Lower lobe of right lung (tissue), 2 donors: ENCODE results near the gene FES. TPM values are rescaled to one million over a fixed set of nuclear protein-coding genes. Genes with fewer than 3 reads are reported as not detected.

ENCODE experiments used
- ATAC-seq, 2 donors: fragments of 200-7000 bp; cut with Tn5 transposase; one replicate each; pipeline ENCODE4 v1.9.1; 2020 to 2022; ENCODE audit warnings: mild to moderate bottlenecking in 2 of 2, moderate library complexity in 2 of 2
- DNase-seq: peaks from one replicate; pipeline ENCODE4 v3.0.0-alpha.2; 2020
- H3K27ac ChIP-seq: fragments of 200-600 bp; one replicate; pipeline ENCODE4 v1.8.0; 2022
- H3K27me3 ChIP-seq: fragments of 200-600 bp; one replicate; pipeline ENCODE4 v1.8.0; 2022; ENCODE audit warnings: low read depth
- H3K36me3 ChIP-seq: fragments of 200-600 bp; one replicate; pipeline ENCODE4 v1.8.0; 2022; ENCODE audit warnings: mild to moderate bottlenecking
- H3K4me1 ChIP-seq: fragments of 200-600 bp; one replicate; pipeline ENCODE4 v1.8.0; 2022
- H3K4me3 ChIP-seq: fragments of 200-600 bp; one replicate; pipeline ENCODE4 v1.8.0; 2022; ENCODE audit warnings: mild to moderate bottlenecking
- H3K9me3 ChIP-seq: fragments of 200-600 bp; one replicate; pipeline ENCODE4 v1.8.0; 2022
- CTCF ChIP-seq: fragments of 200-600 bp; IDR thresholded peaks from one replicate; pipeline ENCODE4 v1.8.0; 2022; ENCODE audit warnings: antibody characterized with exemption, mild to moderate bottlenecking
- intact Hi-C: fragments of 100-400 bp; cut with DNase I; formaldehyde crosslinking; loops from one replicate; pipeline ENCODE4 v1.11.0; 2022
- total RNA-seq: library from RNA; stranded (reverse); fragmentation: NEBNext Ultra II Directional; extraction: Animal tissue kit (Norgen Biotek cat#: 25700); gene quantifications from one replicate; pipeline ENCODE4 v1.2.1, GENCODE V29; 2021
- donor health status: DM: no; HTN: yes; CAD: no; lungs with severe emphysema.

Gene FES
- total RNA-seq, 1 donor from 2014 or later = 51.0 TPM

- no peaks in the 10 kb centered on the region for H3K36me3 ChIP-seq
- H3K27me3 ChIP-seq = no peaks in the 10 kb centered on the region
- ATAC-seq = peak; percentile 76 to 78
- peak overlapping the region; percentile 64 for H3K27ac ChIP-seq
- no peaks in the 10 kb centered on the region for H3K9me3 ChIP-seq
- peaks cover 39% of the 10 kb centered on the region for H3K4me1 ChIP-seq
- TF ChIP-seq CTCF = no peak
- no peak overlapping the region for H3K4me3 ChIP-seq
- DNase-seq = peak; percentile 59
- intact Hi-C loops = no loop called here
Observed at GRCh38 chr15:90862964-90863778, 21.1 kb upstream of the FES start.

GRCh38 chr15:90863987-90864386, 20.3 kb upstream of the FES start:
- peaks cover 47% of the 10 kb centered on the region for H3K4me1 ChIP-seq
- H3K4me3 ChIP-seq = no peak overlapping the region
- no peaks in the 10 kb centered on the region for H3K27me3 ChIP-seq
- intact Hi-C loops = no loop called here
- H3K27ac ChIP-seq = peak overlapping the region; percentile 64
- no peak for ATAC-seq
- no peaks in the 10 kb centered on the region for H3K36me3 ChIP-seq
- TF ChIP-seq CTCF = no peak
- DNase-seq = no peak
- no peaks in the 10 kb centered on the region for H3K9me3 ChIP-seq

- H3K4me3 ChIP-seq = no peak overlapping the region
- no peak for DNase-seq
- TF ChIP-seq CTCF = no peak
- no peak overlapping the region for H3K27ac ChIP-seq
- intact Hi-C loops = no loop called here
- H3K27me3 ChIP-seq = no peaks in the 10 kb centered on the region
- ATAC-seq = no peak
- no peaks in the 10 kb centered on the region for H3K36me3 ChIP-seq
- H3K9me3 ChIP-seq = no peaks in the 10 kb centered on the region
- peaks cover 48% of the 10 kb centered on the region for H3K4me1 ChIP-seq
Observed at GRCh38 chr15:90864507-90864906, 19.8 kb upstream of the FES start.

GRCh38 chr15:90865702-90866101, 18.6 kb upstream of the FES start:
- Histone ChIP-seq H3K27me3 (no peaks in the 10 kb centered on the region), H3K27ac (no peak overlapping the region), H3K4me1 (peaks cover 52% of the 10 kb centered on the region), H3K4me3 (no peak overlapping the region), H3K36me3 (no peaks in the 10 kb centered on the region), H3K9me3 (no peaks in the 10 kb centered on the region)
- ATAC-seq (no peak), DNase-seq (no peak)
- intact Hi-C loops = no loop called here
- no peak for TF ChIP-seq CTCF

- H3K36me3 ChIP-seq = no peaks in the 10 kb centered on the region
- intact Hi-C loops = no loop called here
- TF ChIP-seq CTCF = no peak
- peak; percentile 21 to 23 for ATAC-seq
- no peak overlapping the region for H3K4me3 ChIP-seq
- no peak overlapping the region for H3K27ac ChIP-seq
- peaks cover 55% of the 10 kb centered on the region for H3K4me1 ChIP-seq
- H3K9me3 ChIP-seq = no peaks in the 10 kb centered on the region
- DNase-seq = peak; percentile 65
- H3K27me3 ChIP-seq = no peaks in the 10 kb centered on the region
Observed at GRCh38 chr15:90866161-90866715, 18.1 kb upstream of the FES start.
